Measurements from ENCODE around the gene CRTC2.

CRTC2 gene

GRCh38 chr1:153903841-153904455 is 54.5 kb downstream of the CRTC2 start:
- in situ Hi-C loops (cut with HindIII; ENCODE audit: low sequenced_read_pairs) = no loop called here

GRCh38 chr1:153899509-153899908 is 58.9 kb downstream of the CRTC2 start:
- in situ Hi-C loops (cut with HindIII; ENCODE audit: low sequenced_read_pairs) = no loop called here

Measured in endothelial cell of hepatic sinusoid (primary cell).